MM.1S (cell line): ENCODE results near the gene RECQL5.

Source experiments
- DNase-seq: peaks from one replicate; pipeline ENCODE4 v3.0.0-alpha.2; 2015
- H2AFZ ChIP-seq: fragments of 300-600 bp; sonication (generic); 2 replicates; pipeline ENCODE4 v1.6.0; 2016; ENCODE audit warnings: antibody characterized with exemption, low read length
- H3F3A ChIP-seq: fragments of 300-600 bp; sonication (generic); 2 replicates; pipeline ENCODE4 v1.6.1; 2016; ENCODE audit warnings: mild to moderate bottlenecking, antibody characterized with exemption, low read length, moderate library complexity, mixed read lengths; ENCODE audit not compliant: insufficient read depth
- H3K27ac ChIP-seq: fragments of 300-600 bp; sonication (generic); 2 replicates; pipeline ENCODE4 v1.5.1; 2016; ENCODE audit warnings: mild to moderate bottlenecking, low read length
- H3K27me3 ChIP-seq: fragments of 300-600 bp; sonication (generic); replicated peaks from 2 replicates; pipeline ENCODE4 v1.6.0; 2016; ENCODE audit warnings: low read length; ENCODE audit not compliant: insufficient read depth
- H3K36me3 ChIP-seq: fragments of 300-600 bp; sonication (generic); replicated peaks from 2 replicates; pipeline ENCODE4 v1.6.1; 2016; ENCODE audit warnings: mild to moderate bottlenecking, low read length, mixed read lengths; ENCODE audit not compliant: insufficient read depth
- H3K4me1 ChIP-seq: fragments of 300-600 bp; sonication (generic); 2 replicates; pipeline ENCODE4 v1.6.1; 2016; ENCODE audit warnings: low read length, mixed read lengths
- H3K4me2 ChIP-seq: fragments of 300-600 bp; sonication (generic); 2 replicates; pipeline ENCODE4 v1.6.0; 2016; ENCODE audit warnings: low read depth, low read length
- H3K4me3 ChIP-seq: fragments of 300-600 bp; sonication (generic); 2 replicates; pipeline ENCODE4 v1.5.1; 2016; ENCODE audit warnings: low read length, mixed read lengths
- H3K79me2 ChIP-seq: fragments of 300-600 bp; sonication (generic); 2 replicates; pipeline ENCODE4 v1.6.1; 2016; ENCODE audit warnings: mixed run types, low read length, mixed read lengths
- H3K9ac ChIP-seq: fragments of 300-600 bp; sonication (generic); 2 replicates; pipeline ENCODE4 v1.6.1; 2016; ENCODE audit warnings: low read length, mixed read lengths
- H3K9me2 ChIP-seq: fragments of 300-600 bp; sonication (generic); replicated peaks from 2 replicates; pipeline ENCODE4 v1.6.1; 2016; ENCODE audit warnings: mild to moderate bottlenecking, low read length, mixed read lengths; ENCODE audit not compliant: insufficient read depth
- H3K9me3 ChIP-seq: fragments of 300-600 bp; sonication (generic); replicated peaks from 2 replicates; pipeline ENCODE4 v1.6.1; 2016; ENCODE audit warnings: mild to moderate bottlenecking, low read length, mixed read lengths; ENCODE audit not compliant: insufficient read depth
- H4K20me1 ChIP-seq: fragments of 300-600 bp; sonication (generic); 2 replicates; pipeline ENCODE4 v1.6.1; 2016; ENCODE audit warnings: mild to moderate bottlenecking, low read length, moderate library complexity, mixed read lengths; ENCODE audit not compliant: insufficient read depth
- EZH2 ChIP-seq: fragments of 300-600 bp; sonication (generic); optimal IDR thresholded peaks from 2 replicates; pipeline ENCODE3; 2017; ENCODE audit warnings: low read depth, mild to moderate bottlenecking, antibody characterized with exemption, low read length, mixed read lengths
- EZH2phosphoT487 ChIP-seq: fragments of 300-600 bp; sonication (generic); IDR thresholded peaks from 2 replicates; pipeline ENCODE4 v1.6.1; 2018; ENCODE audit warnings: antibody characterized with exemption, low read length
- TF ChIP-seq, protein P1 (sequence below): fragments of 300-600 bp; sonication (generic); IDR thresholded peaks from 2 replicates; pipeline ENCODE4 v1.5.1; 2016; ENCODE audit warnings: antibody characterized with exemption, low read length, mixed read lengths

Gene RECQL5

DNA sequence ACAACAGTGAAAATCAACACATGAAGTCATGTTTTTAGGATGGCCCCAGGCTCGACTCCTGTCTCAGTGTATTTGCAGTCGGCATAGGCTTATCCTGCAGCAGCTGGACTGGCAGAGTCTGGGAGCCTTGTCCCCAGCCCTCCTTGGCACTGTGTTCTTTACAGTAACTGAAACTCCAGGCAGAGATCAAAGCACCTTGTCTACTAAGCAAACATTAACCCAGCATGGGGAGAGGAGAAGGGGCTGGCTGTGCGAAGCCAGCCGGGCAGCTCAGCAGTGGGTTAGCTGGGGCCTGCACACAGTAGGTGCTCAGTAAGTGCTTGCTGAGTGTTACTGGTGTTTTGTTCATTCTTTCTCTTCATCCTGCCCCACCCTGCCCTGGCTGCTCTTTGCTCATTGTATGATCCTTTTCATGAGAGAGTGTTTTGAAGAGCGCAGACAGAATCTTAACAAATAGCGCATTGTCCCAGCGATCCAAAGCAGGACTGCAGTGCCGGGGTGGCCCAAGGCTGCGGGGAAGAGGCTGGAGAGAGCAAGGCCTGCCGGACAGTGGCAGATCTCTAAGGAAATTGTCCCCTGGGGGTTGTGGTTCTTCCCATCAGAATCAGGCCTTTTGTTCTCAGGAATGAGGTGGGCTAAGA is 30.8 kb upstream of the RECQL5 start:
- no peak overlapping the region for H3K27ac ChIP-seq
- no peaks in the 10 kb centered on the region for H3K27me3 ChIP-seq
- H3K4me2 ChIP-seq, result no peak overlapping the region
- no peak overlapping the region for H3K4me3 ChIP-seq
- no peak overlapping the region for H3K9ac ChIP-seq
- DNase-seq, result no peak
- H3K4me1 ChIP-seq, result no peaks in the 10 kb centered on the region
- H4K20me1 ChIP-seq, result no peaks in the 10 kb centered on the region
- H3F3A ChIP-seq, result no peaks in the 10 kb centered on the region
- peaks cover 50% of the 10 kb centered on the region for H3K79me2 ChIP-seq
- TF ChIP-seq EZH2phosphoT487 (no peak), EZH2 (no peak)
- TF ChIP-seq, protein P1, sequence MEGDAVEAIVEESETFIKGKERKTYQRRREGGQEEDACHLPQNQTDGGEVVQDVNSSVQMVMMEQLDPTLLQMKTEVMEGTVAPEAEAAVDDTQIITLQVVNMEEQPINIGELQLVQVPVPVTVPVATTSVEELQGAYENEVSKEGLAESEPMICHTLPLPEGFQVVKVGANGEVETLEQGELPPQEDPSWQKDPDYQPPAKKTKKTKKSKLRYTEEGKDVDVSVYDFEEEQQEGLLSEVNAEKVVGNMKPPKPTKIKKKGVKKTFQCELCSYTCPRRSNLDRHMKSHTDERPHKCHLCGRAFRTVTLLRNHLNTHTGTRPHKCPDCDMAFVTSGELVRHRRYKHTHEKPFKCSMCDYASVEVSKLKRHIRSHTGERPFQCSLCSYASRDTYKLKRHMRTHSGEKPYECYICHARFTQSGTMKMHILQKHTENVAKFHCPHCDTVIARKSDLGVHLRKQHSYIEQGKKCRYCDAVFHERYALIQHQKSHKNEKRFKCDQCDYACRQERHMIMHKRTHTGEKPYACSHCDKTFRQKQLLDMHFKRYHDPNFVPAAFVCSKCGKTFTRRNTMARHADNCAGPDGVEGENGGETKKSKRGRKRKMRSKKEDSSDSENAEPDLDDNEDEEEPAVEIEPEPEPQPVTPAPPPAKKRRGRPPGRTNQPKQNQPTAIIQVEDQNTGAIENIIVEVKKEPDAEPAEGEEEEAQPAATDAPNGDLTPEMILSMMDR, result no peak
- H3K9me2 ChIP-seq, result no peaks in the 10 kb centered on the region
- H2AFZ ChIP-seq, result no peak overlapping the region
- H3K9me3 ChIP-seq, result no peaks in the 10 kb centered on the region
- no peaks in the 10 kb centered on the region for H3K36me3 ChIP-seq

DNA sequence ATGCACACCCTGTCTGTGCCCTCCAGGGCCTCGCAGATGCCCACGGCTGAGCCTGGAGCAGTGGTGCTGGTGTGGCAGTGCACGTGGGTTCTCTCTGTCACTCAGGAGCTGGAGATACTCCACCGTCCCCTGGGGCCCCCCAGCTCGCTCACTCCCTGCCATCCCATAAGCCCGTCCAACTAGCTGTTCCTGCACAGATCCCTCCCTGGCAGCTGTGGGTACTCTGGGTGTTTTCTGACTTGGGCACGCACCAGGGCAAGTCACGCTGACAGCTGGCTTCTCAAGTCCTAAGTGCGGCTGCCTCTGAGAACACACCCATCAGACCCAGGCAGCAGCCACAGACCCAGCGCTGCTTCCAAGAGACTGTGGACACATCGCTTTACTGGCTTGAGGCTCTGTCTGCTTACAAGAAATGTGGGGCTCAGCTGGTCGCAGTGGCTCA is 28.9 kb upstream of the RECQL5 start:
- H3K9me3 ChIP-seq, result no peaks in the 10 kb centered on the region
- H3K27me3 ChIP-seq, result no peaks in the 10 kb centered on the region
- H3K9ac ChIP-seq, result no peak overlapping the region
- no peak overlapping the region for H3K27ac ChIP-seq
- no peak overlapping the region for H2AFZ ChIP-seq
- no peaks in the 10 kb centered on the region for H3K36me3 ChIP-seq
- no peaks in the 10 kb centered on the region for H3F3A ChIP-seq
- TF ChIP-seq EZH2, result no peak
- no peak for TF ChIP-seq EZH2phosphoT487
- TF ChIP-seq, protein P1, result no peak
- no peak for DNase-seq
- no peaks in the 10 kb centered on the region for H3K9me2 ChIP-seq
- H3K4me3 ChIP-seq, result no peak overlapping the region
- H4K20me1 ChIP-seq, result no peaks in the 10 kb centered on the region
- H3K79me2 ChIP-seq, result peaks cover 69% of the 10 kb centered on the region
- H3K4me1 ChIP-seq, result peaks cover 2% of the 10 kb centered on the region
- no peak overlapping the region for H3K4me2 ChIP-seq

DNA sequence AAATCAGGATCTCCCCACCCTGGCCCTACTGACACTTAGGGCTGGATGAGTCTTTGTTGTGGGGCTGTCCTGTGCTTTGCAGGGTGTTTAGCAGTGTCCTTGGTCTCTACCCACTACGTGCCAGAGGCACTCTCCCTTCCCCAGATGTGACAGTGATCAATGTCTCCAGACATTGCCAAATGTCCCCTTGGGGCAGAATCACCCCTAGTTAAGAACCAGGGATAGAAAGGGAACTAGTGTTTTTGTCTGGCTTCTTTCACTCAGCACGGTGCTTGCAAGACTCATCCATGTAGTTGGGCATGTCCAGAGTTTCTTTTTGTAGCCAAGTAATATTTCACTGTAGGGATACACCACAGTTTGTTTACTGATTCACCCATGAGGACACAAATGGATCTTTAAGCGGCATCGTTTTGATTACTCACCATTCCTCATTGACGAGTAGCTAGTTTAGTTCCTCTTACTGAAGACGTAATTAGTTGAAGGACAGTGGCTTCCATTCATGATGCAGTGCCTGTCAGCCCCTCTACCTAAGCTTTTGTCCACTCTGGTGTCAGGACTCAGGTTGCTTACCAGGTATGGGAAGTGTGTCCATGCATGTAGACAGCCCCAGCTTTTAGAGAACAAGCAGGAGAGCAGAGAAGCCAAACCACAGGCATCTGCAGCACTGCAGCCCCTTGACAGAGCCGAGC is 28.3 kb upstream of the RECQL5 start:
- no peak overlapping the region for H3K9ac ChIP-seq
- no peaks in the 10 kb centered on the region for H3K27me3 ChIP-seq
- no peaks in the 10 kb centered on the region for H4K20me1 ChIP-seq
- no peak overlapping the region for H2AFZ ChIP-seq
- peaks cover 75% of the 10 kb centered on the region for H3K79me2 ChIP-seq
- no peak overlapping the region for H3K4me2 ChIP-seq
- no peaks in the 10 kb centered on the region for H3K9me3 ChIP-seq
- no peak for DNase-seq
- H3K4me3 ChIP-seq, result no peak overlapping the region
- no peak overlapping the region for H3K27ac ChIP-seq
- no peak for TF ChIP-seq EZH2phosphoT487
- TF ChIP-seq, protein P1, result no peak
- TF ChIP-seq EZH2, result no peak
- H3F3A ChIP-seq, result no peaks in the 10 kb centered on the region
- peaks cover 7% of the 10 kb centered on the region for H3K4me1 ChIP-seq
- no peaks in the 10 kb centered on the region for H3K36me3 ChIP-seq
- no peaks in the 10 kb centered on the region for H3K9me2 ChIP-seq
